Measurements from ENCODE around the gene OR2L3.
"Not testable (repeated sequence)": the region's sequence is repeated elsewhere in the genome, so short reads cannot be mapped to it uniquely, and the experiment has no call there.

The OR2L3 gene, protein sequence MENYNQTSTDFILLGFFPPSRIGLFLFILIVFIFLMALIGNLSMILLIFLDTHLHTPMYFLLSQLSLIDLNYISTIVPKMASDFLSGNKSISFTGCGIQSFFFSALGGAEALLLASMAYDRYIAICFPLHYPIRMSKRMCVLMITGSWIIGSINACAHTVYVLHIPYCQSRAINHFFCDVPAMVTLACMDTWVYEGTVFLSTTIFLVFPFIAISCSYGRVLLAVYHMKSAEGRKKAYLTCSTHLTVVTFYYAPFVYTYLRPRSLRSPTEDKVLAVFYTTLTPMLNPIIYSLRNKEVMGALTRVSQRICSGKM

GRCh38 chr1:248046536-248046935 is at the start of gene OR2L3:
OR2L3 (plus strand) TSS chr1:248046836; CDS start chr1:248060682, 13,846 bp downstream.
- no peak for DNase-seq

DNA sequence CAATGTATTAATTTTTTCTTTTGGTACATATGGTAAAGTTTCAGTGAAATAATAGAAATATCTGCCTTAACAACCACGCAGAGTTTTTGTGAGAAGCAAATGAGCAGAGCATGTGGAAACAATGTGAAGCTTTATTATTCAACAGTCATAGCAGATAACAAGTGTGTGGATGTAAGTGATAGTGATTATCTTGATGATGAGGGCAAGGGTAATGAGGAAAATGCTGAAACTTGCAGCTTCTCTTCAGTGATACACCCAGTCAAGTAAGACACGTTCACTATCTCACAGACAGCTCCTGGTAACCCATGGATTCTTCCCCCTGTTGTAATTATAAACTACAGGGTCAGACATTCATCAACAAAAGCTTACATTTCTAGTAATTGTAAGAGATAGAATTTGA is 47.8 kb upstream of the OR2L3 start:
- DNase-seq: no peak

- DNase-seq: no peak
These were observed 46.5 kb upstream of the OR2L3 start for GRCh38 chr1:248000169-248000568.

DNA sequence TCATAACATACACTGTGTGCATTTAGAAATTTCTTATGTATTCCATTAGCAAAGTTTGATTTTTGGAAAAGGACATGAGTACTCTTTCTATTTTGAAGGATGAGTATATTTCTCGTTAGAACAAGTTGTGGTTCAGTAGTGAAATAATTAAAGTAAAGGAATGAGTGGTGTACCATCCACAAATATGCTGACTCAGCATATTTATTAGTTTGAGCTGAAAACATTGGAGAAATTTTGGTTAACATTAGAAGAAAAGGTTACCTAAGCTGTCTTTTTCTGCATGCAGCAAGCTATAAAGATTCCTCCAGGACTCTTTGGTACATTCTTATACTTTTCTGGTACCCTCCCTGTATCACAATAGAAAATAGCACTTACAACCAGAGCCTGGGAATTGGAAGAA is 38.9 kb upstream of the OR2L3 start:
- no peak for DNase-seq

DNA sequence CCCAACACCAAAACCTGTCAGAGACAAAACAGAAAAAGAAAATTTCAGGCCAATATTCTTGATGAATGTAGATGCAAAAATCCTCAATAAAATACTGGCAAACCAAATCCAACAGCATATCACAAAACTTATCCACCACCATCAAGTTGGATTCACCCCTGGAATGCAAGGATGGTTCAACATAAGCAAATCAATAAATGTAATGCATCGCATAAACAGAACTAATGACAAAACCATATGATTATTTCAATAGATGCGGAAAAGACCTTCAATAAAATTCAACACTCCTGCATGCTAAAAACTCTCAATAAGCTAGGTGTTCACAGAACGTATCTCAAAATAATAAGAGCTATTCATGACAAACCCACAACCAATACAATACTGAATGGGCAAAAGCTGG is 37.0 kb upstream of the OR2L3 start:
- no peak for DNase-seq

DNA sequence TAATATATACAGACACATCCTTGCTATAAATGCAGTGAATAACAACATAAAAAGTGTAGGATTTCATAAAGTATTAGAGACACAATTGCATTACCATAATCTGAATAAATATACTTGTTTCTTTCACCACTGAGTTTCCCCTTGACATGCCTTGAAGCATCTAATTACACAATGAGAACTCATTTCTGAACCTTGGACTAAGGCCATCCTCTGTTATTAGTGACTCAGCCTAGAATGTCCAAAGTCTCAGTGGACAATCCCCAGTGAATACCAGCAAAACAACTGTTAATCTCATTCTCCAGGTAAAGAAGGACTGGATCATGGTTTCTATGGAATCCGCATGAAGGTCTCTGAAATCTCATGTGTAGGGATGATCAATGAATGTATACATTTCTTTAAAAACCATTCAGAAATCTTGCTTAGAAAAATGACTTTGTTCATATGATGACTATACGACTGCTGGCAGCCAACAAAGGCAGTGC is 33.4 kb upstream of the OR2L3 start, which contains the start of gene OR2L5:
Gene OR2L5 (plus strand): TSS at position 432 of the 482 bp plus-strand sequence. CDS start 8,288 bp downstream, outside the sequence.
- DNase-seq: no peak

GRCh38 chr1:248015803-248016202 is 30.8 kb upstream of the OR2L3 start:
- no peak for DNase-seq

DNA sequence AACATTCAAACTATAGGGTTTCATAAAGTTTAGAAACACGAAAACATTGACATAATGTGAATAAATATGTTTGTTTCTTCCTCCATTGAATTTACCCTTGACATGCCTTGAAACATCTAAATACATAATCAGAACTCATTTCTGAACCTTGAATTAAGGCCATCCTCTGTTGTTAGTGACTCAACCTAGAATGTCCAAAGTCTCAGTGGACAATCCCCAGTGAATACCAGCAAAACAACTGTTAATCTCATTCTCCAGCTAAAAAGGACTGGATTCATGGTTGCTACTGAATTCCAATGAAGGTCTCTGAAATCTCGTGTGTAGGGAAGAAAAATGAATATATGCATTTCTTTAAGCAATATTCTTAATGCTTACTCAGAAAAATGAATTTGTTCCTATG is 16.9 kb upstream of the OR2L3 start, which contains the start of gene OR2L2:
Gene OR2L2 (plus strand): TSS at position 301 of the 400 bp plus-strand sequence. CDS start 8,198 bp downstream, outside the sequence.
- DNase-seq: no peak

GRCh38 chr1:248045209-248045608 is 1.4 kb upstream of the OR2L3 start:
- no peak for DNase-seq

- no peak for DNase-seq
These were observed 372 bp downstream of the OR2L3 start for GRCh38 chr1:248047008-248047407.

GRCh38 chr1:248054671-248055070 is 8.0 kb downstream of the OR2L3 start:
- no peak for DNase-seq

DNA sequence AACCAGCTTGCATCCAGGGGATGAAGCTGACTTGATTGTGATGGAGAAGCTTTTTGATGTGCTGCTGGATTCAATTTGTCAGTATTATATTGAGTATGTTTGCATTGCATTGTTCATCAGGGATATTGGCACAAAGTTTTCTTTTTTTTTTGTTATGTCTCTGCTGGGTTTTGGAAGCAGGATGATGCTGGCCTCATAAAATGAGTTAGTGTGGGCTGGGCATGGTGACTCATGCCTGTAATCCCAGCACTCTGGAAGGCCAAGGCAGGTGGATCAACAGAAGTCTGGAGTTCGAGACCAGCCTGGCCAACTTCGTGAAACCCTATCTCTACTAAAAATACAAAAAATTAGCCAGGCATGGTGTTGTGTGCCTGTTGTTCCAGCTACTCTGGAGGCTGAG is 8.6 kb downstream of the OR2L3 start:
- no peak for DNase-seq

GRCh38 chr1:248065071-248065470 is 18.4 kb downstream of the OR2L3 start:
- DNase-seq: no peak

- DNase-seq: no peak
These were observed 19.0 kb downstream of the OR2L3 start for GRCh38 chr1:248065604-248066003.

DNA sequence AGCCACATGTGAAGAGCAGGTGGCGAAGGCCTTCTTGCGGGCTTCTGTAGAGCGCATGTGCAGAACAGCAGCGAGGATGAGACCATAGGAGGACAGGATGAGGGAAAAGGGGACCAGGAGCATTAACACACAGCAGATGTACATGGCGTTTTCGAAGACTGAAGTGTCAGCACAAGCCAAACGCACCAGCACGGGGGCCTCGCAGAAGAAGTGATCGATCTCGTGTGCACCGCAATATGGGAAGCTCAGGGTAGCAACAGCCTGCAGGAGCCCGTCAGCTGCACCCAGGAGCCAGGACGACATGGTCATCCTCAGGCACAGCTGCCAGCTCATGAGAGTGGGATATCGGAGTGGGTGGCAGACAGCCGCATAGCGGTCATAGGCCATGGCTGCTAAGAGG is 37.2 kb downstream of the OR2L3 start:
- not testable (repeated sequence) for DNase-seq

DNA sequence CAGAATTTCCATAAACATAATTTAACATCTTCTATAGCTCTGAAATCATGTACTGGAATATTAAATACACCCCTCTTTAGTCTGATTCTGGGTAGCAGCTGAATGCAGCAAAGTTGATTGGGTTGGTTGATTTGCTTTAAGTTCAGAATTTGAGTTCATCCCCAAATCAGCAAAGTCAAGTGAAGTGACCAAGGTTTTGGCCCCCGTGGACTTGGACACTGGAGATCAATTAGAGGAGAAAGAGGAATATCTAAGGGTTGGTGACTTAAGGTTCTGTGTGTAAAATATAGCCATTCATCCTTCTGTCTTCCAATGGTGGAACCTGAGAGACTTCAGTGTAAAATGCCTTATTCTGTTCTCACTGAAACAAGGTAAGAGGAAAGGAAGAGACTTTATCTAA is 48.2 kb downstream of the OR2L3 start, which contains the start of gene OR2L13:
Gene OR2L13 (plus strand): TSS at position 301 of the 400 bp plus-strand sequence. CDS start 4,192 bp downstream, outside the sequence.
- DNase-seq: no peak

GRCh38 chr1:248098529-248098928 is 51.9 kb downstream of the OR2L3 start:
- DNase-seq: no peak

GRCh38 chr1:248102847-248103246 is 56.2 kb downstream of the OR2L3 start:
- no peak for DNase-seq

DNA sequence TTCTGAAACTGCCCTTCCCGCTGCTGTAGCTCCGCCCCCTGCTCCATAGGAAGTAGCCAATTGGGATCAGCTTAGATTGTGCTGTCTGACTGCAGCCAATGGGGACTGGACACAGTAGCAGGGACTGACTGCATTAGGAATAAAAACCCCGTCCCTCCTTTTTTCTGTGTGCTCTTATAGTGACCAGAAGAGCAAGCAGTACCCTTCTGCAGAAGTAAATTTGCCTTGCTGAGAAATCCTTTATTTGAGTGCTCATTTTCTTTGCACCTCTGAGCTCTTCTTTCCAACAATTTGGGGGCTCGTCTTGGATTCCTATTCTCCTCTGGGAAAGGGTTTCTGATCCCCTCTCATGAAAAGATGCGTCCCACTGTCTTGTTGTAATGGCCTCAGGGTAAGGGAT is 64.5 kb downstream of the OR2L3 start:
- no peak for DNase-seq

Measured in hypothalamus (tissue), 51 donors.